Breast epithelium (tissue), 4 donors: Measurements from ENCODE around the gene ENTPD7. TPM values are rescaled to one million over a fixed set of nuclear protein-coding genes. Genes with fewer than 3 reads are reported as not detected.

ENCODE experiments used
- DNase-seq, 2 donors: peaks; one replicate each; pipeline ENCODE4 v3.0.0-alpha.2; 2019; ENCODE audit warnings: low spot score in 2 of 2
- H3K27ac ChIP-seq, 2 donors: fragments of 200-600 bp; sonication (generic) in 1 of 2; one replicate each; pipeline ENCODE4 v1.5.1; 2016 to 2019; ENCODE audit warnings: mild to moderate bottlenecking in 1 of 2
- H3K27me3 ChIP-seq, 2 donors: fragments of 200-600 bp; sonication (generic) in 1 of 2; one replicate each; pipeline versions ENCODE4 v1.5.1 to v1.6.0; 2017 to 2019; ENCODE audit warnings: control low read depth in 1 of 2, mild to moderate bottlenecking in 1 of 2
- H3K36me3 ChIP-seq: fragments of 200-600 bp; one replicate; pipeline ENCODE4 v1.5.1; 2019
- H3K4me1 ChIP-seq, 2 donors: fragments of 200-600 bp; sonication (generic); one replicate each; pipeline ENCODE4 v1.5.1; 2016 to 2019; ENCODE audit warnings: control low read depth in 1 of 2
- H3K4me3 ChIP-seq, 3 donors: fragments of 200-600 bp; sonication (generic); 1 replicate in 2 of 3; 2 replicates in 1 of 3; pipeline ENCODE4 v1.5.1; 2016 to 2019; ENCODE audit warnings: mild to moderate bottlenecking in 3 of 3, moderate library complexity in 2 of 3
- H3K9me3 ChIP-seq, 2 donors: fragments of 200-600 bp; sonication (generic) in 1 of 2; one replicate each; pipeline ENCODE4 v1.5.1; 2016 to 2019; ENCODE audit warnings: control low read depth in 1 of 2
- CTCF ChIP-seq, 3 donors: fragments of 450-650 bp; IDR thresholded peaks; one replicate each; pipeline ENCODE4 v1.5.1; 2016 to 2017; ENCODE audit warnings: antibody characterized with exemption in 3 of 3, mild to moderate bottlenecking in 3 of 3, moderate library complexity in 3 of 3
- POLR2A ChIP-seq: fragments of 450-650 bp; IDR thresholded peaks from one replicate; pipeline ENCODE4 v1.6.1; 2016; ENCODE audit warnings: antibody characterized with exemption, mild to moderate bottlenecking, moderate library complexity
- POLR2AphosphoS5 ChIP-seq, 3 donors: sonication (generic); formaldehyde crosslinking; IDR thresholded peaks; one replicate each; pipeline ENCODE4 v1.6.1; 2017; ENCODE audit warnings: antibody characterized with exemption in 3 of 3
- intact Hi-C: fragments of 100-400 bp; cut with DNase I; formaldehyde crosslinking; loops from one replicate; pipeline ENCODE4 v1.15.1; 2023; ENCODE audit warnings: low total_unique reads
- total RNA-seq, 3 donors: library from RNA; depleted of rRNA; stranded (reverse); fragments of >200 nt; gene quantifications; one replicate each; pipeline ENCODE4 v1.1.0, GENCODE V29; 2016

The ENTPD7 gene
- total RNA-seq, 3 donors from 2014 or later = 3.5 to 11.6 (median 10.8) TPM

DNA sequence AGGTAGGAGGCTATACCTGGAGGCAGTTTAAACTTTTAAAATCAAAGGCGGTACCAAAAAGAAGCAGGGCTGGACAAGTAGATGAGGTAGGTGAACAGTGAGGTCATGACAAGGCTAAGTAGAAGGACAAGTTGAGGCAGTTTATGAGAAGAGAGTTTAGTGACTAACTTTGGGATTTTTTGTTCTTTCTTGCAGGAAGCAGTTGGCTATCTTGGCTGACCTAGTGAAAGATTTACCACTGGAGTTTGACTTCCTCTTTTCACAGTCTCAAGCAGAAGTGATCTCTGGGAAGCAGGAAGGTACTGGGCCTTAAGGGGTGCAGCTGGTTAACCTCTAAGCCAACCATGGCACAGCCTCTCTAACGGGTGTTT is 26.3 kb downstream of the ENTPD7 start:
- no peak overlapping the region for H3K27ac ChIP-seq
- no peaks in the 10 kb centered on the region for H3K36me3 ChIP-seq
- H3K27me3 ChIP-seq = no peaks in the 10 kb centered on the region
- H3K4me3 ChIP-seq = no peak overlapping the region
- intact Hi-C loops = no loop called here
- no peak for TF ChIP-seq POLR2AphosphoS5 (IDR thresholded peaks at IDR 0.05)
- TF ChIP-seq POLR2A = no peak
- no peak for TF ChIP-seq CTCF (IDR thresholded peaks at IDR 0.05)
- no peak for DNase-seq
- H3K9me3 ChIP-seq = no peaks in the 10 kb centered on the region
- H3K4me1 ChIP-seq = no peaks in the 10 kb centered on the region

DNA sequence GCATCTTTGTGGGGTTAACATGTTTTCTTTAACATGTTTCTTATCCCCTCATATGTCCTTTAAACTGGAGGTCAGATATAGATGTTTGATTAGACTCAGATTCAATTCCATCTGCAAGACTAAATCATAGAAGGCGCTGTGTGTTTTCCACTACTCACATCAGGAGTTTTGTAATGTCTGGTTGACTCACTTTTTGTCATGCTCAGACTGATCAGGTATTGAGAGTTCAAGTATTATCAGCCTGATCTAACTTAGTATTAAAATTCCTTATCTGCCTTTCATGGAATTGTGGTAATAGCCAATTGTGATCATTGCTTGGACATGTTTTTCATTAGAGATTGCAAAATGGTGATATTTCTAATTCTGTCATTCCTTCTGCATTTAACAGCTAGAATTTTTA is 30.2 kb downstream of the ENTPD7 start:
- no peak overlapping the region for H3K27ac ChIP-seq
- H3K27me3 ChIP-seq = no peaks in the 10 kb centered on the region
- intact Hi-C loops = no loop called here
- no peaks in the 10 kb centered on the region for H3K9me3 ChIP-seq
- no peaks in the 10 kb centered on the region for H3K36me3 ChIP-seq
- no peak for DNase-seq
- no peak overlapping the region for H3K4me3 ChIP-seq
- no peaks in the 10 kb centered on the region for H3K4me1 ChIP-seq
- TF ChIP-seq CTCF (IDR thresholded peaks at IDR 0.05) = no peak
- no peak for TF ChIP-seq POLR2AphosphoS5 (IDR thresholded peaks at IDR 0.05)
- no peak for TF ChIP-seq POLR2A

DNA sequence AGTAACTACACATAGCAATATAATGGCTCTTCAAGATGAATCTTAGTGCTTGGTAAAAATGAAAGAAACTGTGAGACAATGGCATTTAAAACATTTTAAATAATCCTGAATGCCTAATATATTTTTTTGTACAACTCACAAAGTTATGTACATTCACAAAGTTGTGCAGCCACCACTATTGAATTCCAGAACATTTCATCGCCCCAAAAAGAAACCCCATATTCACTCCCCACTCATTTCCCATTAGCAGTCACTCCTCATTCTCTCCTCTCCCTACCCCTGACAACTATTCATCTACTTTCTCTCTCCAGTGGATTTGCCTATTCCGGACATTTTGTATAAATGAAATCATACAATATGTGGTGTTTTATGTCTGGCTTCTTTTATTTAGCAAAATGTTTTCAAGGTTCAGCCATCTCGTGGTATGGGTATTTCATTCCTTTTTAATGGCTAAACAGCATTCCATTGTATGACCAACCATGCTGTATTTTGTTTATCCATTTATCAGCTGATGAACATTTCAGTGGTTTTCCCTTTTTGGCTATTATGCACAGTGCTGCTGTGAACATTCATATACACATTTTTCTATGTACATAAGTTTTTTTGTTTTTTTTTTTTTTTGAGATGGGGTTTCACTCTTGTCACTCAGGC is 34.7 kb downstream of the ENTPD7 start:
- H3K4me1 ChIP-seq = no peaks in the 10 kb centered on the region
- H3K27me3 ChIP-seq = no peaks in the 10 kb centered on the region
- H3K9me3 ChIP-seq = no peaks in the 10 kb centered on the region
- intact Hi-C loops = no loop called here
- H3K27ac ChIP-seq = no peak overlapping the region
- no peak for DNase-seq
- H3K4me3 ChIP-seq = no peak overlapping the region
- peaks cover 15% of the 10 kb centered on the region for H3K36me3 ChIP-seq
- TF ChIP-seq POLR2AphosphoS5 (IDR thresholded peaks at IDR 0.05) = no peak

DNA sequence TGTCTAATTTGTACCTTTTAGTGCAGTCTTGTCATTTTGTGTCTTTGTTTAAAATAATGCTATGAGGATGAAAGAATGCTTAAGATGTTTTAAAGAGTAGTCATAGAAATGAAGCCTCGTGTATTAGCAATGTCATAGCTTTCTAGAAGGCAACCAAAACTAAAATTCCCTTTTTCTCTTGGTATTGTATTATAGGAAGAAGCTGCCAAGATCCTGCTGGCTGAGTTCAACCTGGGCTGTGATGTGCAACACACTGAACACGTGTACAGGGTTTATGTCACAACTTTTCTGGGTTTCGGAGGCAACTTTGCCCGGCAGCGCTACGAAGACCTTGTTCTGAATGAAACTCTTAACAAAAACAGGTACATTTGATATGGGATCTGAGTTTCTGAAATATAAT is 36.5 kb downstream of the ENTPD7 start:
- H3K9me3 ChIP-seq = no peaks in the 10 kb centered on the region
- no peak overlapping the region for H3K4me3 ChIP-seq
- no peak for DNase-seq
- TF ChIP-seq POLR2A = no peak
- no peak for TF ChIP-seq POLR2AphosphoS5 (IDR thresholded peaks at IDR 0.05)
- no peak for TF ChIP-seq CTCF (IDR thresholded peaks at IDR 0.05)
- H3K27me3 ChIP-seq = no peaks in the 10 kb centered on the region
- no peaks in the 10 kb centered on the region for H3K4me1 ChIP-seq
- intact Hi-C loops = no loop called here
- H3K36me3 ChIP-seq = peaks cover 15% of the 10 kb centered on the region
- H3K27ac ChIP-seq = no peak overlapping the region

DNA sequence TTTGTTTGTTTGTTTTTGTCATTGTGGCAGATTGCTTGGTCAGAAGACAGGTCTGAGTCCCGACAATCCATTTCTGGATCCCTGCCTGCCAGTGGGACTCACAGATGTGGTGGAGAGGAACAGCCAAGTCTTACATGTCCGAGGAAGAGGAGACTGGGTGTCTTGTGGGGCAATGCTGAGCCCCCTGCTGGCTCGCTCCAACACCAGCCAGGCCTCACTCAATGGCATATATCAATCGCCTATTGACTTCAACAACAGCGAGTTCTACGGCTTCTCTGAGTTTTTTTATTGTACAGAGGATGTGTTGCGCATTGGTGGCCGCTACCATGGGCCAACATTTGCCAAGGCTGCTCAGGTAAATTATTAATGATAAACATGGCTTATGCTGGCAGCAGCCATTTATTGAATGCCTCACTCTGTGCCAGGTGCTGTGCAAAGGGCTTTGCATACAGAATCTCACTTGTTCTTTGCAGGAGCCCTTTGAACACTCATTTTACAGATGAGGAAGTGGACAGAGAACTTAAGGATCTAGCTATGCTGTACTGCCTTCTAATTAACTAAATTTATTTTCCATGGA is 39.3 kb downstream of the ENTPD7 start:
- intact Hi-C loops = no loop called here
- Histone ChIP-seq H3K9me3 (no peaks in the 10 kb centered on the region), H3K4me1 (no peaks in the 10 kb centered on the region), H3K27ac (no peak overlapping the region), H3K36me3 (peaks cover 15% of the 10 kb centered on the region), H3K27me3 (no peaks in the 10 kb centered on the region), H3K4me3 (no peak overlapping the region)
- TF ChIP-seq POLR2AphosphoS5 (IDR thresholded peaks at IDR 0.05) = no peak
- no peak for TF ChIP-seq POLR2A
- TF ChIP-seq CTCF (IDR thresholded peaks at IDR 0.05) = no peak
- no peak for DNase-seq
